Hepatocyte (in vitro differentiated cells): Measurements from ENCODE around the gene ACD. TPM values are rescaled to one million over a fixed set of nuclear protein-coding genes. Genes with fewer than 3 reads are reported as not detected.

Experiments
- DNase-seq: peaks from one replicate; pipeline ENCODE4 v3.0.0-alpha.2; 2016; ENCODE audit warnings: low spot score
- H2AFZ ChIP-seq: fragments of 200-600 bp; sonication (generic); 2 replicates; pipeline ENCODE4 v1.6.0; 2016; ENCODE audit warnings: antibody characterized with exemption, mild to moderate bottlenecking
- H3K27ac ChIP-seq: fragments of 200-600 bp; sonication (generic); 2 replicates; pipeline ENCODE4 v1.5.1; 2016; ENCODE audit warnings: mild to moderate bottlenecking
- H3K27me3 ChIP-seq: fragments of 200-600 bp; sonication (generic); 2 replicates; pipeline ENCODE4 v1.6.1; 2016
- H3K36me3 ChIP-seq: fragments of 200-600 bp; sonication (generic); replicated peaks from 2 replicates; pipeline ENCODE4 v1.5.1; 2016; ENCODE audit warnings: low read depth; ENCODE audit not compliant: insufficient read depth
- H3K4me1 ChIP-seq: fragments of 200-600 bp; sonication (generic); 2 replicates; pipeline ENCODE4 v1.5.1; 2016; ENCODE audit warnings: mild to moderate bottlenecking, moderate library complexity; ENCODE audit not compliant: insufficient read depth
- H3K4me2 ChIP-seq: fragments of 200-600 bp; sonication (generic); 2 replicates; pipeline ENCODE4 v1.6.0; 2016
- H3K4me3 ChIP-seq: fragments of 200-600 bp; sonication (generic); 2 replicates; pipeline ENCODE4 v1.5.1; 2016; ENCODE audit warnings: mild to moderate bottlenecking
- H3K79me2 ChIP-seq: fragments of 200-600 bp; sonication (generic); 2 replicates; pipeline ENCODE4 v1.6.0; 2017; ENCODE audit warnings: mild to moderate bottlenecking
- H3K9me2 ChIP-seq: fragments of 200-600 bp; sonication (generic); replicated peaks from 2 replicates; pipeline ENCODE4 v1.6.0; 2017; ENCODE audit warnings: mild to moderate bottlenecking; ENCODE audit not compliant: insufficient read depth
- H3K9me3 ChIP-seq: fragments of 200-600 bp; sonication (generic); 2 replicates; pipeline ENCODE4 v1.5.1; 2016; ENCODE audit warnings: low read depth, mild to moderate bottlenecking
- H4K20me1 ChIP-seq: fragments of 200-600 bp; sonication (generic); 2 replicates; pipeline ENCODE4 v1.6.0; 2016; ENCODE audit warnings: mild to moderate bottlenecking; ENCODE audit not compliant: insufficient read depth, poor library complexity, severe bottlenecking
- CTCF ChIP-seq: fragments of 200-600 bp; sonication (generic); IDR thresholded peaks from 2 replicates; pipeline ENCODE4 v1.5.1; 2016; ENCODE audit warnings: antibody characterized with exemption, mild to moderate bottlenecking; ENCODE audit not compliant: poor library complexity
- EZH2 ChIP-seq: fragments of 200-600 bp; sonication (generic); IDR thresholded peaks from 2 replicates; pipeline ENCODE4 v1.6.1; 2016; ENCODE audit warnings: antibody characterized with exemption, mild to moderate bottlenecking, borderline replicate concordance
- EZH2phosphoT487 ChIP-seq: fragments of 200-600 bp; sonication (generic); IDR thresholded peaks from one replicate; pipeline ENCODE4 v1.6.1; 2018; ENCODE audit warnings: antibody characterized with exemption, mild to moderate bottlenecking, low read depth, moderate library complexity; ENCODE audit not compliant: unreplicated experiment, severe bottlenecking
- WGBS: methylation state at CpG from one replicate; pipeline ENCODE4 v1.1.6; 2016; ENCODE audit warnings: low lambda C conversion rate; ENCODE audit errors: missing lambda C conversion rate; 5-methylcytosine and 5-hydroxymethylcytosine counted together
- polyA plus RNA-seq: library from polyadenylated mRNA; unstranded; fragments of >200 nt; fragmentation: Nextera tagmentation; extraction: Ambion mirVana; gene quantifications from 2 replicates; pipeline ENCODE4 v1.2.1, GENCODE V29; 2016
- total RNA-seq: library from RNA; depleted of rRNA; stranded (reverse); fragments of >200 nt; gene quantifications from 2 replicates; pipeline ENCODE4 v1.2.3, GENCODE V29; 2014

ACD gene
- total and polyA plus RNA-seq, 2 experiments from 2014 or later, result 18.5 to 26.3 TPM

GRCh38 chr16:67608364-67608763 is 51.7 kb downstream of the ACD start:
- TF ChIP-seq EZH2phosphoT487 (no peak), EZH2 (no peak), CTCF (no peak)
- H4K20me1 ChIP-seq, result peaks cover 27% of the 10 kb centered on the region
- H3K4me3 ChIP-seq, result no peak overlapping the region
- no peak overlapping the region for H3K27ac ChIP-seq
- H3K27me3 ChIP-seq, result no peaks in the 10 kb centered on the region
- H3K79me2 ChIP-seq, result peaks cover 74% of the 10 kb centered on the region
- no peak overlapping the region for H2AFZ ChIP-seq
- 96% methylated on average over 3 of the region's 3 CpGs for WGBS
- H3K4me1 ChIP-seq, result no peaks in the 10 kb centered on the region
- H3K4me2 ChIP-seq, result no peak overlapping the region
- H3K9me3 ChIP-seq, result no peaks in the 10 kb centered on the region
- no peak for DNase-seq
- H3K9me2 ChIP-seq, result no peaks in the 10 kb centered on the region
- H3K36me3 ChIP-seq, result no peaks in the 10 kb centered on the region

Other genes starting within 250 kb of the ACD start
- gene ZDHHC1, start 243.8 kb downstream of the ACD start, total RNA-seq, result 1.9 and 5.9 TPM in 2 replicates
- 10.0 and 10.6 TPM in 2 replicates for gene ZDHHC1, start 243.8 kb downstream of the ACD start, polyA plus RNA-seq
- 0.93 and 1.6 TPM in 2 replicates for gene HSD11B2, start 229.1 kb downstream of the ACD start, total RNA-seq
- 2.3 and 4.2 TPM in 2 replicates for gene HSD11B2, start 229.1 kb downstream of the ACD start, polyA plus RNA-seq
- gene ATP6V0D1, start 179.1 kb downstream of the ACD start, total RNA-seq, result 115 and 157 TPM in 2 replicates
- 223 and 232 TPM in 2 replicates for gene ATP6V0D1, start 179.1 kb downstream of the ACD start, polyA plus RNA-seq
- 1.9 TPM in 1 of 2 replicates, not detected in the other for gene AGRP, start 176.7 kb downstream of the ACD start, total RNA-seq
- 0.93 and 2.3 TPM in 2 replicates for gene AGRP, start 176.7 kb downstream of the ACD start, polyA plus RNA-seq
- 12.5 and 12.9 TPM in 2 replicates for gene RIPOR1, start 131.4 kb downstream of the ACD start, total RNA-seq
- gene RIPOR1, start 131.4 kb downstream of the ACD start, polyA plus RNA-seq, result 37.8 and 38.3 TPM in 2 replicates
- 44.1 and 46.0 TPM in 2 replicates for gene CTCF, start 97.7 kb downstream of the ACD start, total RNA-seq
- gene CTCF, start 97.7 kb downstream of the ACD start, polyA plus RNA-seq, result 35.5 and 36.8 TPM in 2 replicates
- 0.52 and 1.7 TPM in 2 replicates for gene CARMIL2, start 15.1 kb downstream of the ACD start, total RNA-seq
- 2.6 and 2.9 TPM in 2 replicates for gene CARMIL2, start 15.1 kb downstream of the ACD start, polyA plus RNA-seq
- gene PARD6A, start 700 bp upstream of the ACD start, total RNA-seq, result 1.1 and 1.4 TPM in 2 replicates
- gene PARD6A, start 700 bp upstream of the ACD start, polyA plus RNA-seq, result 1.8 and 3.0 TPM in 2 replicates
- 8.3 and 10.2 TPM in 2 replicates for gene ENKD1, start 6.5 kb upstream of the ACD start, total RNA-seq
- gene ENKD1, start 6.5 kb upstream of the ACD start, polyA plus RNA-seq, result 13.1 and 16.0 TPM in 2 replicates
- 1.7 and 2.3 TPM in 2 replicates for gene C16orf86, start 6.6 kb upstream of the ACD start, total RNA-seq
- gene C16orf86, start 6.6 kb upstream of the ACD start, polyA plus RNA-seq, result 3.4 and 4.1 TPM in 2 replicates
- gene GFOD2, start 59.1 kb upstream of the ACD start, total RNA-seq, result 9.8 and 10.4 TPM in 2 replicates
- 7.5 and 12.4 TPM in 2 replicates for gene GFOD2, start 59.1 kb upstream of the ACD start, polyA plus RNA-seq
- 8.6 and 8.8 TPM in 2 replicates for gene RANBP10, start 146.3 kb upstream of the ACD start, total RNA-seq
- gene RANBP10, start 146.3 kb upstream of the ACD start, polyA plus RNA-seq, result 12.4 and 12.6 TPM in 2 replicates
- gene TSNAXIP1, start 146.6 kb upstream of the ACD start, total RNA-seq, result 3.1 TPM in 2 replicates
- gene TSNAXIP1, start 146.6 kb upstream of the ACD start, polyA plus RNA-seq, result 2.0 and 5.8 TPM in 2 replicates
- 35.4 and 40.0 TPM in 2 replicates for gene THAP11, start 182.1 kb upstream of the ACD start, total RNA-seq
- gene THAP11, start 182.1 kb upstream of the ACD start, polyA plus RNA-seq, result 36.7 and 36.9 TPM in 2 replicates
- 100 and 102 TPM in 2 replicates for gene NUTF2, start 186.7 kb upstream of the ACD start, total RNA-seq
- gene NUTF2, start 186.7 kb upstream of the ACD start, polyA plus RNA-seq, result 197 and 216 TPM in 2 replicates
- gene CENPT, start 187.4 kb upstream of the ACD start, total RNA-seq, result 28.5 and 38.1 TPM in 2 replicates
- 84.0 and 115 TPM in 2 replicates for gene CENPT, start 187.4 kb upstream of the ACD start, polyA plus RNA-seq
- 41.1 and 46.3 TPM in 2 replicates for gene EDC4, start 212.8 kb upstream of the ACD start, total RNA-seq
- gene EDC4, start 212.8 kb upstream of the ACD start, polyA plus RNA-seq, result 59.0 and 76.7 TPM in 2 replicates
- 0.73 TPM in 1 of 2 replicates, not detected in the other for gene NRN1L, start 224.6 kb upstream of the ACD start, total RNA-seq
- gene NRN1L, start 224.6 kb upstream of the ACD start, polyA plus RNA-seq, result 1.6 TPM in 1 of 2 replicates, not detected in the other
- 29.2 and 30.5 TPM in 2 replicates for gene PSKH1, start 233.0 kb upstream of the ACD start, total RNA-seq
- gene PSKH1, start 233.0 kb upstream of the ACD start, polyA plus RNA-seq, result 38.6 and 44.6 TPM in 2 replicates